OCI-LY1 (cell line): ENCODE measurements around the gene FAM168A.

Source experiments
- H2AFZ ChIP-seq: fragments of 200-600 bp; sonication (generic), shearing (Covaris generic); 2 replicates; pipeline ENCODE4 v1.6.0; 2014; ENCODE audit warnings: antibody characterized with exemption, mild to moderate bottlenecking, low read length
- H3F3A ChIP-seq: fragments of 200-600 bp; sonication (generic), shearing (Covaris generic); 2 replicates; pipeline ENCODE4 v1.6.0; 2014; ENCODE audit warnings: mild to moderate bottlenecking, antibody characterized with exemption, low read length, moderate library complexity; ENCODE audit not compliant: insufficient read depth
- H3K27ac ChIP-seq: fragments of 200-600 bp; sonication (generic); 2 replicates; pipeline ENCODE4 v1.5.1; 2014; ENCODE audit warnings: low read length, mixed run types, mild to moderate bottlenecking, low read depth; ENCODE audit not compliant: poor library complexity, severe bottlenecking
- H3K27me3 ChIP-seq: fragments of 200-600 bp; sonication (generic); 2 replicates; pipeline ENCODE4 v1.6.0; 2014; ENCODE audit warnings: antibody characterized with exemption, mild to moderate bottlenecking, low read length, moderate library complexity; ENCODE audit not compliant: insufficient read depth
- H3K36me3 ChIP-seq: fragments of 200-600 bp; sonication (generic); 2 replicates; pipeline ENCODE4 v1.6.1; 2014; ENCODE audit warnings: mild to moderate bottlenecking, antibody characterized with exemption, low read length, moderate library complexity, mixed read lengths; ENCODE audit not compliant: insufficient read depth
- H3K4me1 ChIP-seq: fragments of 200-600 bp; sonication (generic); 2 replicates; pipeline ENCODE4 v1.5.1; 2014; ENCODE audit warnings: mild to moderate bottlenecking, low read length, moderate library complexity; ENCODE audit not compliant: insufficient read depth, severe bottlenecking
- H3K4me2 ChIP-seq: fragments of 200-600 bp; sonication (generic), shearing (Covaris generic); 2 replicates; pipeline ENCODE4 v1.6.1; 2014; ENCODE audit warnings: low read length
- H3K4me3 ChIP-seq: fragments of 200-600 bp; sonication (generic); 2 replicates; pipeline ENCODE4 v1.5.1; 2014; ENCODE audit warnings: low read length, low read depth, mild to moderate bottlenecking, mixed read lengths; ENCODE audit not compliant: poor library complexity, severe bottlenecking
- H3K79me2 ChIP-seq: fragments of 200-600 bp; shearing (Covaris generic); 2 replicates; pipeline ENCODE4 v1.6.1; 2016; ENCODE audit warnings: mixed run types, low read length, mixed read lengths; ENCODE audit not compliant: insufficient read depth
- H3K9ac ChIP-seq: fragments of 200-600 bp; sonication (generic), shearing (Covaris generic); 2 replicates; pipeline ENCODE4 v1.6.1; 2014; ENCODE audit warnings: mild to moderate bottlenecking, low read length, mixed read lengths
- H3K9me2 ChIP-seq: fragments of 200-600 bp; sonication (generic), shearing (Covaris generic); 2 replicates; pipeline ENCODE4 v1.6.1; 2014; ENCODE audit warnings: low read depth, mild to moderate bottlenecking, low read length, mixed read lengths
- H3K9me3 ChIP-seq: fragments of 200-600 bp; shearing (Covaris generic); 2 replicates; pipeline ENCODE4 v1.6.1; 2014; ENCODE audit warnings: low read length, mixed read lengths
- H4K20me1 ChIP-seq: fragments of 200-600 bp; sonication (generic), shearing (Covaris generic); 2 replicates; pipeline ENCODE4 v1.6.0; 2016; ENCODE audit warnings: mild to moderate bottlenecking, low read length; ENCODE audit not compliant: insufficient read depth
- EZH2 ChIP-seq: fragments of 200-600 bp; sonication (generic), shearing (Covaris generic); IDR thresholded peaks from 2 replicates; pipeline ENCODE4 v1.8.0; 2017; ENCODE audit warnings: borderline replicate concordance, mixed run types, mild to moderate bottlenecking, antibody characterized with exemption, low read length, moderate library complexity, mixed read lengths
- TF ChIP-seq, protein P1 (sequence below): fragments of 200-600 bp; sonication (generic), shearing (Covaris generic); IDR thresholded peaks from 2 replicates; pipeline ENCODE4 v1.5.1; 2017; ENCODE audit warnings: mild to moderate bottlenecking, antibody characterized with exemption, low read length, moderate library complexity, mixed read lengths

Gene FAM168A

DNA sequence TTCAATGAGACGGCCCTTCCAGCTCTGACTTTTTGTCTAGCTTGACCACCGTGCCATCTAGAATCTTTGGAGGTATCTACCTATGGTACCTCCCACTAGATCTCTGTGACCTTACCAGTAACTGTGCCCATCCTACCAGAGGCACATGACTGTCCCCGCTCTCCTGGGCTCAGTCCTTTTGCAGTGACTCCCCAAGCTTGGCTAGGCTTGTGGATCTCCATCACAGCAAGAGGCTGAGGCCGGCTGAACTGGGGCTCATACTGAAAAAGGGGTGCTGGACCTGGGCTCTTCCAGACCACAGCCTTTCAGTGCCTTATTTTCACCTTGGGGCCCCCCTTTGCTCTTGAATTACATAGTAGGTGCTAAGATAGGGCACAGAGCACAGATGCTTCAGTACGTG, 194.4 kb downstream of the FAM168A start:
- Histone ChIP-seq H3K4me2 (no peak overlapping the region), H3K27ac (no peak overlapping the region), H3K79me2 (no peaks in the 10 kb centered on the region), H3K4me1 (no peaks in the 10 kb centered on the region), H3K9ac (no peak overlapping the region), H3K9me2 (no peaks in the 10 kb centered on the region), H2AFZ (no peak overlapping the region), H3K9me3 (no peaks in the 10 kb centered on the region), H3F3A (no peaks in the 10 kb centered on the region), H4K20me1 (no peaks in the 10 kb centered on the region), H3K36me3 (peaks cover 23% of the 10 kb centered on the region), H3K27me3 (no peaks in the 10 kb centered on the region), H3K4me3 (no peak overlapping the region)
- no peak for TF ChIP-seq EZH2
- TF ChIP-seq, protein P1, sequence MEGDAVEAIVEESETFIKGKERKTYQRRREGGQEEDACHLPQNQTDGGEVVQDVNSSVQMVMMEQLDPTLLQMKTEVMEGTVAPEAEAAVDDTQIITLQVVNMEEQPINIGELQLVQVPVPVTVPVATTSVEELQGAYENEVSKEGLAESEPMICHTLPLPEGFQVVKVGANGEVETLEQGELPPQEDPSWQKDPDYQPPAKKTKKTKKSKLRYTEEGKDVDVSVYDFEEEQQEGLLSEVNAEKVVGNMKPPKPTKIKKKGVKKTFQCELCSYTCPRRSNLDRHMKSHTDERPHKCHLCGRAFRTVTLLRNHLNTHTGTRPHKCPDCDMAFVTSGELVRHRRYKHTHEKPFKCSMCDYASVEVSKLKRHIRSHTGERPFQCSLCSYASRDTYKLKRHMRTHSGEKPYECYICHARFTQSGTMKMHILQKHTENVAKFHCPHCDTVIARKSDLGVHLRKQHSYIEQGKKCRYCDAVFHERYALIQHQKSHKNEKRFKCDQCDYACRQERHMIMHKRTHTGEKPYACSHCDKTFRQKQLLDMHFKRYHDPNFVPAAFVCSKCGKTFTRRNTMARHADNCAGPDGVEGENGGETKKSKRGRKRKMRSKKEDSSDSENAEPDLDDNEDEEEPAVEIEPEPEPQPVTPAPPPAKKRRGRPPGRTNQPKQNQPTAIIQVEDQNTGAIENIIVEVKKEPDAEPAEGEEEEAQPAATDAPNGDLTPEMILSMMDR: no peak

- H4K20me1 ChIP-seq: no peaks in the 10 kb centered on the region
- H3K4me1 ChIP-seq: no peaks in the 10 kb centered on the region
- no peak overlapping the region for H2AFZ ChIP-seq
- H3K36me3 ChIP-seq: peaks cover 17% of the 10 kb centered on the region; the same call in 1 of the 2 replicates
- H3K4me3 ChIP-seq: no peak overlapping the region
- no peaks in the 10 kb centered on the region for H3K27me3 ChIP-seq
- no peaks in the 10 kb centered on the region for H3K9me2 ChIP-seq
- H3F3A ChIP-seq: no peaks in the 10 kb centered on the region
- TF ChIP-seq EZH2: no peak
- TF ChIP-seq, protein P1: peak; percentile 57
- no peaks in the 10 kb centered on the region for H3K9me3 ChIP-seq
- H3K4me2 ChIP-seq: no peak overlapping the region
- no peak overlapping the region for H3K9ac ChIP-seq
- H3K27ac ChIP-seq: no peak overlapping the region
- H3K79me2 ChIP-seq: no peaks in the 10 kb centered on the region
Observed at GRCh38 chr11:73402834-73403185, 195.1 kb downstream of the FAM168A start.

GRCh38 chr11:73401924-73402833, 195.7 kb downstream of the FAM168A start:
- no peak overlapping the region for H3K9ac ChIP-seq
- H3F3A ChIP-seq: no peaks in the 10 kb centered on the region
- no peak overlapping the region for H3K4me3 ChIP-seq
- no peak overlapping the region for H3K4me2 ChIP-seq
- TF ChIP-seq, protein P1: no peak
- TF ChIP-seq EZH2: no peak
- H3K27ac ChIP-seq: no peak overlapping the region
- no peak overlapping the region for H2AFZ ChIP-seq
- H3K27me3 ChIP-seq: no peaks in the 10 kb centered on the region
- H3K9me3 ChIP-seq: no peaks in the 10 kb centered on the region
- H4K20me1 ChIP-seq: no peaks in the 10 kb centered on the region
- no peaks in the 10 kb centered on the region for H3K4me1 ChIP-seq
- H3K79me2 ChIP-seq: no peaks in the 10 kb centered on the region
- peaks cover 10% of the 10 kb centered on the region; the same call in 1 of the 2 replicates for H3K36me3 ChIP-seq
- no peaks in the 10 kb centered on the region for H3K9me2 ChIP-seq
